ENCODE data around the gene SMYD3.
A peak's percentile ranks its signal among the peaks of the same experiment; 100 is the strongest.
"Not testable (repeated sequence)": the region's sequence is repeated elsewhere in the genome, so short reads cannot be mapped to it uniquely, and the experiment has no call there.

SMYD3 gene

GRCh38 chr1:246071561-246071960, 435.5 kb downstream of the SMYD3 start:
- DNase-seq (ENCODE audit: low read depth, low spot score): not testable (repeated sequence)

DNA sequence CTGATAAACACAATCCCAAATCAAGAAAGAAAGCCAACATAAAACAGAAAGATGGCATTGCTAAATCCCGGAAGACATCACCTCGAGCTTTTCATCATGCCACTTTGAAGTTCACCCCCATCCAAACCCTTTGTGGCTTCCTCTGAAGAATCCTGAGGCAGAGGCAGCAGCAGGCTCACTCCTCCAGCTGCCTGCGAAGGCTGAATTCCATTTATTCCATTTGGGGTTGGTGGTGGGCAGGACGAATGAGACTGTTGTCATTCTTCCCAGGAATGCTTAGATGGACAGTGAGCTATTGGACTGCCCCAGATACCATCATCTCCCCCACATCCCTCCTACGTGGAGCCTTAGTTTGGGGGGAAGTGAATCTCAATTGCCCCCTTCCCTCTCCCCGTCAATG, 437.5 kb downstream of the SMYD3 start:
- no peak for DNase-seq (ENCODE audit: low read depth, low spot score)

GRCh38 chr1:246068619-246069509, 438.2 kb downstream of the SMYD3 start:
- DNase-seq (ENCODE audit: low read depth, low spot score): no peak

DNA sequence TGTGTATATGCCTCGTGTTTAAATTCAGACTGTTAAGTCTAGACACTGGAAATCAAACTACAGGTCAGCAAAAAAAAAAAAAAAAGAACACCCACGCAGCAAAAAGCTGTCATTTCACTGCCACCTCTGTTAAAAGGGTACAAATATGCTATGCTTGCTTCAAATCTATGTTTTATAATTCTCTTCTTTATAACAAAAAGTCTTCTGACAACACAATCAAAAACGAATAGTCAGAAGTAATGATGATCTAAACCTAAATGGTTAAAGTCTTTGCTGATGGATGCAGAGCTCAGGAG, 438.9 kb downstream of the SMYD3 start:
- no peak for DNase-seq (ENCODE audit: low read depth, low spot score)

- no peak for DNase-seq (ENCODE audit: low read depth, low spot score)
These were observed 439.5 kb downstream of the SMYD3 start for GRCh38 chr1:246067432-246068216.

DNA sequence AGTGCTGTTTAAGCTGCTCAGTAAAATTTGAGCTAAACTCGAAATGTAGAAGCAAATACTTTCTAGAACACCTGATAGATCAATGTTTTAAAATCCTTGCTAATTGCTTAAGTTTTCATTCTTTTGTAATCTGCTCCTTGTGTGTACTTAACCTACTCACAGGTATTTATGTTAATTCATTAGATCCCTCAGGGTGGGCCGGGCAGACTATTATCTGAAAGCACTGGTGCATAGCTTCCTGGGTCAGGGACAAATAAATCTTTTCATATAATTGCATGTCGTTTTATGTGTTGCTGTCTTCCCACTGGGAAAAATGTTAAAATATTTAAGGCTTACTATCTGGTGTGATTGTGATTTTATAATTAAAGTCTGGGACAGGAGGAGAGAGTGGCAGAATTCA, 440.5 kb downstream of the SMYD3 start:
- DNase-seq (ENCODE audit: low read depth, low spot score): peak; percentile 18

- no peak for DNase-seq (ENCODE audit: low read depth, low spot score)
These were observed 441.5 kb downstream of the SMYD3 start for GRCh38 chr1:246065592-246065991.

GRCh38 chr1:246064891-246065290, 442.2 kb downstream of the SMYD3 start:
- DNase-seq (ENCODE audit: low read depth, low spot score): no peak

DNA sequence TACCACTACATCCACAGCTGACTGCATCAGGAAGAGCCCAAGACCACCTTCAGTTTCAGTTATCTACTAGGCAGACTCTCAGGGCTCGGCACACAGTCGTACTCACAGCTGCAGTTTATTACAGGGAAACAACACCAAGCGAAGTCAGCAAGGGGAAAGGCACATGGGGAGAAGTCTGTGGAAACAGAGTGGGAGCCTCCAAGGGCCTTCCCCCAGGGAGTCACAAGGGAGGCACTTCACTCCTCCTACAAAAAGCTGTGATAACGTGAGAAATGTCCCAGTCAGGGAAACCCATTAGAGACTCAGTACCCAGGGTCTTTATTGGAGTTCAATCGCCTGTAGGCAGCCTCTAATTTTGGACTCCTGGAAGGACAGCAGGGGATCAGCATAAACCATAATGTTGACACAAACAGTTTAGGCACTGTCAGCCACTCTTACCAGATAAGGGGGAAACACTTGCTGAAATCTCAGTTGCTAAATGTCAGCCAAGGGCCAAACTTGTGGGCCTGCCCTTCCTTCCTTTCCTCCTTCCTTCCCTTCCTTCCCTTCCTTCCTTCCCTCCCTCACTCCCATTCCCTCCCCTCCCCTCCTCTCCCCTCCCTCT, 444.0 kb downstream of the SMYD3 start:
- no peak for DNase-seq (ENCODE audit: low read depth, low spot score)

DNA sequence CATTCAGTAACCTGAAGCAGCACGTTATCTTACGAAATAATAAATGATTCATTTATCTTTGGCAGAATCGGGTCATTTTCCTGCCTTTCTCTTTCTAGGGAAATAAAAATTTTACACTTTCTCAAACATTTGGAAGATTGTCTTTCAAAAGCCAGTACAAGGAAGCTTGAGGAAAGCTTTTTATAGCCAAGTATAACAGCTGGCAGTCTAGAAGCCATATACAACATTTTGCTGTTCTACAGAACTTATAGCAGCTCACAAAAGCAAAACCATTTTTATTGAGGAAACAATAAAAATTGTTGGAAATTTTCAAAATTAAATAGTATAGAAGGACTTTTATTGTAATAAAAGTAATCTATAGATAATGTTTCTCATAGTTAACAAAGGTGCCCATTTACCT, 448.6 kb downstream of the SMYD3 start:
- DNase-seq (ENCODE audit: low read depth, low spot score): no peak

DNA sequence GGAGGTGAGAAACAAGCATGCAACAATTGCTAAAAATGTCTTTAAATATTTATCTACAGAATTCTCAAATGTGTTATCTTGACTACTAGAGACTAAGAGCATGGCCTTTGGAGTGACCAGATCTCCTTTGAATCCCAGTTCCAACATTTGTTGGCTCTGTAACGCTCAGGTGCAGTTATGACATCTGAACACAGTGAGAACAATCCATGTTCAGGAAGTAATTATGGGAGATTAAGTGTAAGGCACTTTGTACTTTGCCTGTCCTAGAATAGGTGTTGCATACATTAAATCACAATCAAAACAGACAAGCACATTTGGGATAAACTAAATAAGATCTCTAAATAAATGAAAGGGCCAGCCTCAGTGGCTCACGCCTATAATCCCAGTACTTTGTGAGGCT, 454.5 kb downstream of the SMYD3 start:
- no peak for DNase-seq (ENCODE audit: low read depth, low spot score)

DNA sequence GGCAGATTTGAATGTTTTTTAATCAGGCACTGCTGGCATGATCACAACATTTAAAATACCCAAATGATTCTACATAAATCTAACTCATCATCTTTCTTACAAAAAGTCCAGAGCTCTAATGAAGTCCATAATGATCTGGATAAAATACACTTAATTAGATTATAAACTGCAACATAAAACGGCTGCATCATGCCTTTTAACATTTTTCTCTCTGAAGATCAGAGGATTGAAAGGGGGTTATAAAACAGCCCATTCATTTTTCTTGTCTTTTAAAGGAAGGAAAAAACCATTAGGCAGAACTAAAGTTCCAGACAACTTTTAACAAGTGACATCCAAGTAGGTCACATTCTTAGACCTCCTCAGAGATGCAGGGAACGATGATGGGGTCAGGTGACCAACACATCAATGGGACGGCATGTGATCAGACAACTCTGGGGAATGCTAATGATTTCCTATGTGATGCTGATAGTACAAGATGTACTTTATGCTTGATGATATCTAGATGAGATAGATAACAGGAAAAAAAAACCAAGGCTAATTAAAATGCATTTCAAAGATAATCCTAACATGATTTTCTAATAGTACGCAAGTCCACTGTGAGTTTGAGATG, 455.1 kb downstream of the SMYD3 start:
- DNase-seq (ENCODE audit: low read depth, low spot score): no peak

DNA sequence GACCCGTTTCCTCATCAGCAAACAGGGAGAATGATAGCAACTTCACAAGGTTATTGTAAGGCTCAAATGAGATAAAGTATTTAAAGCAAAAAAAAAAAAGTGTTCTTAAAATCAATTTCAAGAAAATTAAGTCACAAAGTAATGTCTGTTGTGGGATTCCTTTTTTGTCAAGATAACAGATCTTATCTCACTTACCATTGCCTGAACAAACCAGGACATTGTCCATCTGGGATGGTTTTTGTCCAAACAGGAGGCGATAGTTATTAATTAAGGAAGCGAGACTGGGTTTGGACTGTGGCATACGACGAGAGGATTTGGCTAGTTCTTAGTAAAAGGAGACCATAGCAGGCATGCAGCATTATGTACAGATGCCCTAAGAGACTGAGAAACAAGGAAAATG, 458.4 kb downstream of the SMYD3 start:
- no peak for DNase-seq (ENCODE audit: low read depth, low spot score)

GRCh38 chr1:246043556-246043955, 463.5 kb downstream of the SMYD3 start:
- DNase-seq (ENCODE audit: low read depth, low spot score): no peak

GRCh38 chr1:246041360-246041759, 465.7 kb downstream of the SMYD3 start:
- DNase-seq (ENCODE audit: low read depth, low spot score): no peak

- DNase-seq (ENCODE audit: low read depth, low spot score): no peak
These were observed 466.7 kb downstream of the SMYD3 start for GRCh38 chr1:246040200-246040890.

GRCh38 chr1:246039584-246039983, 467.5 kb downstream of the SMYD3 start:
- DNase-seq (ENCODE audit: low read depth, low spot score): no peak

GRCh38 chr1:246037832-246038231, 469.2 kb downstream of the SMYD3 start:
- DNase-seq (ENCODE audit: low read depth, low spot score): no peak

GRCh38 chr1:246036175-246036574, 470.9 kb downstream of the SMYD3 start:
- DNase-seq (ENCODE audit: low read depth, low spot score): no peak

DNA sequence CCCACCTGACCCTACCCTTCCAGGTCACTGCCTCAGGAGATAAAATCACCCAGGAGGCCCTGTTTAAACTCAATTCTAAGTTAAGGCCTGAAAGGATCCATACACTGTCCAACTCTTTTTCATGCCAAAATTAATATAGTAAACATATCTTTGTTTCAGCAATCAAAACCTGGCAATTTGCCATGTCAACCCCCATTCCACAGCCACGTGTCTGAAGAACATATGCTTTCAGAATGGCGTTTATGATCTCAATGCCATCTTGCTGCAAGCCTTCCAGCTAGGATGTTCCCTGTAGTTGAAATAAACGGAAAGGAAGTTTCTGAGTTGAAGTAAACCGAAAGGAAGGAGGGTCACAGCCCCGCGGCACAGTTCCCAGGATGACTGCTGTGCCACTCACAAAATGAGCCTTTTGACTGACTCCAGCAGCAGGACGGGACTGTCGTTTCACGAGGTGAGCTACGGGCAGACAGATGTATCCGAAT, 472.0 kb downstream of the SMYD3 start:
- no peak for DNase-seq (ENCODE audit: low read depth, low spot score)

DNA sequence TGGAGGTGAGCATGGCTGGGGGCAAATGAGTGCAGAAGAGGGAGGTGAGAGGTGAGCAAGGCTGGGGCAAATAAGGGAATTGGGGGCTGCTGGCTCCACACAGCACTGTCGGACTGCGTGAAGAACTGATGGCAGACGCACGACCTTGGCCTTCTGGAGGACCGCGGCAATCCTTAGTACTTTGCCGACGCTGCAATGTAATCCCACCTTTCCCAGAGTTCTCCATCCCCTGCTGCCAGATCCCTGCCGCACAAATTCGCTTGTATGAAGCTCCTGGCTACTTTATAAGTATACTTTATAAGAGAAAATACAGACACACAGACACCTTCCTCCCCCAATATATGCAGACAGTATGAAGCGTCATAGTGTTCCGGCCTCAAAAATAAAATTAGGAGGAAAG, 472.4 kb downstream of the SMYD3 start:
- DNase-seq (ENCODE audit: low read depth, low spot score): no peak
